Measurements from ENCODE around the gene KCNMB2. TPM values are rescaled to one million over a fixed set of nuclear protein-coding genes. Genes with fewer than 3 reads are reported as not detected.
"Not testable (repeated sequence)": the region's sequence is repeated elsewhere in the genome, so short reads cannot be mapped to it uniquely, and the experiment has no call there.

The KCNMB2 gene
- total RNA-seq, 4 donors from 2014 or later = not detected

DNA sequence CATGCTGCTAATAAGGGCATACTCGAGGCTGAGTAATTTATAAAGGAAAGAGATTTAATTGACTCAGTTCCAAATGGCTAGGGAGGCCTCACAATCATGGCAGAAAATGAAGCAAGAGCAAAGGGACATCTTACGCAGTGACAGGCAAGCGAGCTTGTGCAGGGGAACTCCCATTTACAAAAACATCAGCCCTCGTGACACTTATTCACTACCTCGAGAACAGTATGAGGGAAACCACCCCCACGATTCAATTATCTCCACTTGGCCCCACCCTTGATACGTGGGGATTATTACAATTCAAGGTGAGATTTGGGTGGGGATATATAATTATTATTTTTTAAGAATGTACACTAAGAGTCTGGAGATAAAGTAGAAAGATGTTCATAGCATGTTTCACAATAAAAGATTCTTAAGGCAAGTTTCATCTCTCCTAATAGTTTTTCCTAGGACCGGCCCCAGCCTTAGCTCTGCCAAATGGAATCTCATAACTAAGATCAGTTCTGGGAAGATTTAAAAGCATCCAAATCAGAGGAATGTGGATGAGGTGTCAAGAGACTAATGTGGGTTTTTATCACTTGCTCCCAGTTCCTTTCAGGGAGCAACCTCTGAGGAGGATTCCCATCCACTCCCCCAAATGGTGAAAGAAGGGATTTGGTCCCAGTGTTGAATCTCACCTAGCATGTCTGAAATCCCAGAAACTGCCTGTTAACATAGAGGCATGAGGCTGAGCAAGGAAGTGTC, 314.4 kb downstream of the KCNMB2 start:
- H3K4me3 ChIP-seq = no peak overlapping the region
- in situ Hi-C loops (cut with MboI; ENCODE audit: low sequenced_read_pairs in 4 of 4) (no loop called here), intact Hi-C loops (cut with DNase I; ENCODE audit: low total_unique reads) (no loop called here)
- DNase-seq = no peak
- ATAC-seq = no peak
- no peaks in the 10 kb centered on the region for H3K4me1 ChIP-seq
- H3K36me3 ChIP-seq = no peaks in the 10 kb centered on the region
- no peak overlapping the region for H3K27ac ChIP-seq
- H3K9me3 ChIP-seq = no peaks in the 10 kb centered on the region
- TF ChIP-seq POLR2A (IDR thresholded peaks at IDR 0.05) = no peak
- TF ChIP-seq, protein P1, sequence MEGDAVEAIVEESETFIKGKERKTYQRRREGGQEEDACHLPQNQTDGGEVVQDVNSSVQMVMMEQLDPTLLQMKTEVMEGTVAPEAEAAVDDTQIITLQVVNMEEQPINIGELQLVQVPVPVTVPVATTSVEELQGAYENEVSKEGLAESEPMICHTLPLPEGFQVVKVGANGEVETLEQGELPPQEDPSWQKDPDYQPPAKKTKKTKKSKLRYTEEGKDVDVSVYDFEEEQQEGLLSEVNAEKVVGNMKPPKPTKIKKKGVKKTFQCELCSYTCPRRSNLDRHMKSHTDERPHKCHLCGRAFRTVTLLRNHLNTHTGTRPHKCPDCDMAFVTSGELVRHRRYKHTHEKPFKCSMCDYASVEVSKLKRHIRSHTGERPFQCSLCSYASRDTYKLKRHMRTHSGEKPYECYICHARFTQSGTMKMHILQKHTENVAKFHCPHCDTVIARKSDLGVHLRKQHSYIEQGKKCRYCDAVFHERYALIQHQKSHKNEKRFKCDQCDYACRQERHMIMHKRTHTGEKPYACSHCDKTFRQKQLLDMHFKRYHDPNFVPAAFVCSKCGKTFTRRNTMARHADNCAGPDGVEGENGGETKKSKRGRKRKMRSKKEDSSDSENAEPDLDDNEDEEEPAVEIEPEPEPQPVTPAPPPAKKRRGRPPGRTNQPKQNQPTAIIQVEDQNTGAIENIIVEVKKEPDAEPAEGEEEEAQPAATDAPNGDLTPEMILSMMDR (IDR thresholded peaks at IDR 0.05 in 4 of 5, conservative IDR thresholded peaks at IDR 0.05 in 1 of 5) = no peak
- no peaks in the 10 kb centered on the region for H3K27me3 ChIP-seq

DNA sequence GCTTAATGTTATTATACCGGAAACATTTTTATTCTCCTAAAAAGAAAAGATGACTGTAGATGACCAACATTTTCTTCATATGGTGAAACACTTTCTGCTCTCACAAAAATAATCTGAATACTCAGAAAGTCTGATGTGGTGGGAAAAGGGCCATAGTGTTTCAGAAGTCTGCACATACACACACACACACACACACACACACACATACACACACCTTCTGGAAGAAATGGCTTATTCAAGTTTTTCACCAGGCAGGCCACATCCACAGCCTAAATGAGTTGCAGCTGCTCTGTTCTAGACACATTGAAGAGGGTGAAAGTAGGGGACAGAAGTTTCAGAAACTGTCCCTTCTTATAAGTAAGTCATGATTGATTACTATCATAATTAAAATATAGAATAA, 315.3 kb downstream of the KCNMB2 start:
- Histone ChIP-seq H3K9me3 (no peaks in the 10 kb centered on the region), H3K36me3 (no peaks in the 10 kb centered on the region), H3K4me1 (no peaks in the 10 kb centered on the region), H3K27me3 (no peaks in the 10 kb centered on the region), H3K4me3 (no peak overlapping the region), H3K27ac (no peak overlapping the region)
- in situ Hi-C loops (cut with MboI; ENCODE audit: low sequenced_read_pairs in 4 of 4) = no loop called here
- ATAC-seq = no peak
- no peak for TF ChIP-seq POLR2A (IDR thresholded peaks at IDR 0.05)
- TF ChIP-seq, protein P1 (IDR thresholded peaks at IDR 0.05 in 4 of 5, conservative IDR thresholded peaks at IDR 0.05 in 1 of 5) = no peak
- intact Hi-C loops (cut with DNase I; ENCODE audit: low total_unique reads) = no loop called here
- no peak for DNase-seq

DNA sequence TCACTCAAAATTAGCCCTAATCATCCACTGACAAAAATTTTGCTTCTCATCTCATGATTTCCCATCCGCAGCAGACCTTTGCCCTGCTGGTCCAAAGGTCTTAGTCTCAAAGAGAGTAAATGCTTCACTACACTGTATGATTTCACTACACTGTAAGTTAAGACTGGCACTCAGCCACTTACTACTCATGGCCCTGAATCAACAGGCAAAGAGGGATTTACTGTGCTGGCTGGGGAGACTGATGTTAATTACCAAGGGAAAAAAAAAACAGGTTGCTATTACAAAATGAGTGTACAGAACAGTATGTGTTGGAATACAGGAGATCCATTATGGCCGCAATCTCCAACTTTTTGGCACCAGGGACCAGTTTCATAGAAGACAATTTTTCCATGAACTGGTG, 320.6 kb downstream of the KCNMB2 start:
- in situ Hi-C loops (cut with MboI; ENCODE audit: low sequenced_read_pairs in 4 of 4) = no loop called here
- Histone ChIP-seq H3K27ac (no peak overlapping the region), H3K4me3 (no peak overlapping the region), H3K4me1 (no peaks in the 10 kb centered on the region), H3K36me3 (no peaks in the 10 kb centered on the region), H3K9me3 (no peaks in the 10 kb centered on the region), H3K27me3 (no peaks in the 10 kb centered on the region)
- no peak for TF ChIP-seq POLR2A (IDR thresholded peaks at IDR 0.05)
- TF ChIP-seq, protein P1 (IDR thresholded peaks at IDR 0.05 in 4 of 5, conservative IDR thresholded peaks at IDR 0.05 in 1 of 5) = no peak
- no peak for DNase-seq
- intact Hi-C loops (cut with DNase I; ENCODE audit: low total_unique reads) = no loop called here
- ATAC-seq = no peak

DNA sequence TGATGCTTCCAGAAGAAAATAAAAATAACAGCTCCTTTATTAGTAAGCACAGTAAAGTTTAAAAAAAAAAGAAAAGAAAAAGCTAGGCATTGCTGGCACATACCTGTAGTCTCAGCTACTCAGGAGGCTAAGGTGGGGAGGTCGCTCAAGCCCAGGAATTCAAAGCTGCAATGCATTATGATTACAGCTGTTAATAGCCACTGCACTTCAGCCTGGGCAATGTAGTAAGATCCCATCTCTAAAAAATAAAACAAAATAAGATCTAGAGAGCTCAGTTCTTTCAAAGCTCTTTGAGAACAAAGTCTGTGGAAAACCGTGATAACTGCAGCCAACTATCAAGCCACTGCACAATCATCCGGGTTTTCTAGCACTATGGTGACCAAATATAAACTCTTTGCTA, 323.1 kb downstream of the KCNMB2 start:
- TF ChIP-seq, protein P1 (IDR thresholded peaks at IDR 0.05 in 4 of 5, conservative IDR thresholded peaks at IDR 0.05 in 1 of 5) = no peak
- no peak for TF ChIP-seq POLR2A (IDR thresholded peaks at IDR 0.05)
- Histone ChIP-seq H3K4me1 (no peaks in the 10 kb centered on the region), H3K36me3 (no peaks in the 10 kb centered on the region), H3K4me3 (no peak overlapping the region), H3K9me3 (no peaks in the 10 kb centered on the region), H3K27ac (no peak overlapping the region), H3K27me3 (no peaks in the 10 kb centered on the region)
- DNase-seq = no peak
- no peak for ATAC-seq
- intact Hi-C loops (cut with DNase I; ENCODE audit: low total_unique reads) = no loop called here
- in situ Hi-C loops (cut with MboI; ENCODE audit: low sequenced_read_pairs in 4 of 4) = no loop called here

DNA sequence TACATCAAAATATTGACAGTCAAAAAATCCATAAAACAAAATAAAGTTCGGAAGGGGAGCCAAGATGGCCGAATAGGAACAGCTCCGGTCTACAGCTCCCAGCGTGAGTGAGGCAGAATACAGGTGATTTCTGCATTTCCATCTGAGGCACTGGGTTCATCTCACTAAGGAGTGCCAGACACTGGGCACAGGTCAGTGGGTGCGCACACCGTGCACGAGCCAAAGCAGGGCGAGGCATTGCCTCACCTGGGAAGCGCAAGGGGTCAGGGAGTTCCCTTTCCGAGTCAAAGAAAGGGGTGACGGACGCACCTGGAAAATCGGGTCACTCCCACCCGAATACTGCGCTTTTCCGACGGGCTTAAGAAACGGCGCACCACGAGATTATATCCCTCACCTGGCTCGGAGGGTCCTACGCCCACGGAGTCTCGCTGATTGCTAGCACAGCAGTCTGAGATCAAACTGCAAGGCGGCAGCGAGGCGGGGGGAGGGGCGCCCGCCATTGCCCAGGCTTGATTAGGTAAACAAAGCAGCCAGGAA, 323.7 kb downstream of the KCNMB2 start:
- in situ Hi-C loops (cut with MboI; ENCODE audit: low sequenced_read_pairs in 4 of 4); H3K27ac ChIP-seq; H3K4me1 ChIP-seq; ATAC-seq; DNase-seq; H3K9me3 ChIP-seq; H3K36me3 ChIP-seq; H3K4me3 ChIP-seq; H3K27me3 ChIP-seq; intact Hi-C loops (cut with DNase I; ENCODE audit: low total_unique reads): not testable (repeated sequence)

All from gastrocnemius medialis (tissue), 4 donors.